Measurements from ENCODE around the gene RAD18. TPM values are rescaled to one million over a fixed set of nuclear protein-coding genes. Genes with fewer than 3 reads are reported as not detected.

The RAD18 gene
- total RNA-seq, 1 donor from 2014 or later = 6.0 TPM

GRCh38 chr3:8981296-8981695 is 18.0 kb upstream of the RAD18 start:
- H3K9me3 ChIP-seq (ENCODE audit: insufficient read depth, low read depth, low read length) = no peaks in the 10 kb centered on the region
- no peak overlapping the region for H2AFZ ChIP-seq (ENCODE audit: low read depth, low read length)
- H3K36me3 ChIP-seq (ENCODE audit: insufficient read depth, low read length) = no peaks in the 10 kb centered on the region
- no peaks in the 10 kb centered on the region for H4K20me1 ChIP-seq (ENCODE audit: insufficient read depth, low read length)
- H3K4me1 ChIP-seq (ENCODE audit: insufficient read depth, low read length) = no peaks in the 10 kb centered on the region
- Mint-ChIP-seq H3K27me3 (ENCODE audit: low read depth, unreplicated experiment) (peaks cover 6% of the 10 kb centered on the region), H3K36me3 (ENCODE audit: low read depth, unreplicated experiment) (peaks cover 4% of the 10 kb centered on the region), H3K9me3 (ENCODE audit: unreplicated experiment) (peaks cover 7% of the 10 kb centered on the region), H3K4me3 (ENCODE audit: unreplicated experiment) (no peak overlapping the region), H3K27ac (ENCODE audit: unreplicated experiment) (no peak overlapping the region), H3K4me1 (ENCODE audit: low read depth, unreplicated experiment) (peaks cover 12% of the 10 kb centered on the region)
- H3K4me2 ChIP-seq (ENCODE audit: low read length) = no peak overlapping the region
- peaks cover 21% of the 10 kb centered on the region for H3K27me3 ChIP-seq (ENCODE audit: insufficient read depth, low read length)
- no peak overlapping the region for H3K4me3 ChIP-seq (ENCODE audit: insufficient read depth, low read depth, low read length)
- DNase-seq (ENCODE audit: low read depth) (no peak), FAIRE-seq (no peak)
- H3K27ac ChIP-seq (ENCODE audit: low read depth, low read length) = no peak overlapping the region
- no peak for TF ChIP-seq CTCF (IDR thresholded peaks at IDR 0.05; ENCODE audit: insufficient read depth, low read depth, low read length)
- TF ChIP-seq EZH2 (IDR thresholded peaks at IDR 0.05; ENCODE audit: insufficient read depth, low read length) = no peak
- no peak overlapping the region for H3K9ac ChIP-seq (ENCODE audit: low read length)
- H3K79me2 ChIP-seq (ENCODE audit: insufficient read depth, low read length) = no peaks in the 10 kb centered on the region

GRCh38 chr3:8980756-8981257 is 17.5 kb upstream of the RAD18 start:
- TF ChIP-seq EZH2 (IDR thresholded peaks at IDR 0.05; ENCODE audit: insufficient read depth, low read length) = no peak
- no peak for TF ChIP-seq CTCF (IDR thresholded peaks at IDR 0.05; ENCODE audit: insufficient read depth, low read depth, low read length)
- DNase-seq (ENCODE audit: low read depth) (no peak), FAIRE-seq (no peak)
- H3K79me2 ChIP-seq (ENCODE audit: insufficient read depth, low read length) = no peaks in the 10 kb centered on the region
- no peak overlapping the region for H2AFZ ChIP-seq (ENCODE audit: low read depth, low read length)
- Mint-ChIP-seq H3K27me3 (ENCODE audit: low read depth, unreplicated experiment) (peaks cover 6% of the 10 kb centered on the region), H3K4me1 (ENCODE audit: low read depth, unreplicated experiment) (peaks cover 13% of the 10 kb centered on the region), H3K9me3 (ENCODE audit: unreplicated experiment) (peaks cover 7% of the 10 kb centered on the region), H3K4me3 (ENCODE audit: unreplicated experiment) (no peak overlapping the region), H3K36me3 (ENCODE audit: low read depth, unreplicated experiment) (peaks cover 4% of the 10 kb centered on the region), H3K27ac (ENCODE audit: unreplicated experiment) (no peak overlapping the region)
- no peak overlapping the region for H3K4me2 ChIP-seq (ENCODE audit: low read length)
- H3K9me3 ChIP-seq (ENCODE audit: insufficient read depth, low read depth, low read length) = no peaks in the 10 kb centered on the region
- peaks cover 21% of the 10 kb centered on the region for H3K27me3 ChIP-seq (ENCODE audit: insufficient read depth, low read length)
- no peaks in the 10 kb centered on the region for H3K4me1 ChIP-seq (ENCODE audit: insufficient read depth, low read length)
- no peaks in the 10 kb centered on the region for H3K36me3 ChIP-seq (ENCODE audit: insufficient read depth, low read length)
- no peak overlapping the region for H3K9ac ChIP-seq (ENCODE audit: low read length)
- no peak overlapping the region for H3K27ac ChIP-seq (ENCODE audit: low read depth, low read length)
- no peak overlapping the region for H3K4me3 ChIP-seq (ENCODE audit: insufficient read depth, low read depth, low read length)
- H4K20me1 ChIP-seq (ENCODE audit: insufficient read depth, low read length) = no peaks in the 10 kb centered on the region

GRCh38 chr3:8979262-8979661 is 16.0 kb upstream of the RAD18 start:
- Histone ChIP-seq H3K27me3 (ENCODE audit: insufficient read depth, low read length) (peaks cover 21% of the 10 kb centered on the region), H3K27ac (ENCODE audit: low read depth, low read length) (no peak overlapping the region), H3K9ac (ENCODE audit: low read length) (no peak overlapping the region), H3K4me2 (ENCODE audit: low read length) (no peak overlapping the region), H4K20me1 (ENCODE audit: insufficient read depth, low read length) (no peaks in the 10 kb centered on the region), H2AFZ (ENCODE audit: low read depth, low read length) (no peak overlapping the region), H3K9me3 (ENCODE audit: insufficient read depth, low read depth, low read length) (no peaks in the 10 kb centered on the region), H3K36me3 (ENCODE audit: insufficient read depth, low read length) (no peaks in the 10 kb centered on the region), H3K4me1 (ENCODE audit: insufficient read depth, low read length) (no peaks in the 10 kb centered on the region), H3K79me2 (ENCODE audit: insufficient read depth, low read length) (no peaks in the 10 kb centered on the region), H3K4me3 (ENCODE audit: insufficient read depth, low read depth, low read length) (no peak overlapping the region)
- Mint-ChIP-seq H3K27me3 (ENCODE audit: low read depth, unreplicated experiment) (peaks cover 6% of the 10 kb centered on the region), H3K9me3 (ENCODE audit: unreplicated experiment) (peaks cover 7% of the 10 kb centered on the region), H3K27ac (ENCODE audit: unreplicated experiment) (no peak overlapping the region), H3K4me3 (ENCODE audit: unreplicated experiment) (no peak overlapping the region), H3K36me3 (ENCODE audit: low read depth, unreplicated experiment) (peaks cover 4% of the 10 kb centered on the region), H3K4me1 (ENCODE audit: low read depth, unreplicated experiment) (peaks cover 17% of the 10 kb centered on the region)
- DNase-seq (ENCODE audit: low read depth) = no peak
- FAIRE-seq = no peak
- TF ChIP-seq CTCF (IDR thresholded peaks at IDR 0.05; ENCODE audit: insufficient read depth, low read depth, low read length) (no peak), EZH2 (IDR thresholded peaks at IDR 0.05; ENCODE audit: insufficient read depth, low read length) (no peak)

All from astrocyte (in vitro differentiated cells and primary cell).